ENCODE results near the gene LTBP4. TPM values are rescaled to one million over a fixed set of nuclear protein-coding genes. Genes with fewer than 3 reads are reported as not detected.

LTBP4 gene
- total RNA-seq, 1 experiment from 2014 or later = 20.3 TPM

- H3K4me3 Mint-ChIP-seq (ENCODE audit: low read depth, unreplicated experiment) = no peak overlapping the region
- no TSS peak for BruUV-seq (replicated peaks)
- intact Hi-C loops (cut with micrococcal nuclease; ENCODE audit: unreplicated experiment) = loop anchor here (10.0 kb wide), 1 partner anchor 106 kb away; the partner anchor contains the start of genes MIA and RAB4B
- peaks cover 7% of the 10 kb centered on the region for H3K4me1 Mint-ChIP-seq (ENCODE audit: low read depth, unreplicated experiment)
- H3K27ac Mint-ChIP-seq (ENCODE audit: unreplicated experiment) = no peak overlapping the region
- DNase-seq = no peak
- peaks cover 10% of the 10 kb centered on the region for H3K36me3 Mint-ChIP-seq (ENCODE audit: insufficient read depth, unreplicated experiment)
- CTCF ChIA-PET = no interaction called here
- no peak for TF ChIP-seq CTCF (IDR thresholded peaks at IDR 0.05; ENCODE audit: unreplicated experiment)
- H3K27me3 Mint-ChIP-seq (ENCODE audit: unreplicated experiment) = no peaks in the 10 kb centered on the region
- H3K9me3 Mint-ChIP-seq (ENCODE audit: low read depth, unreplicated experiment) = no peaks in the 10 kb centered on the region
Observed at GRCh38 chr19:40668991-40669614, 67.9 kb downstream of the LTBP4 start.

- no peak for DNase-seq
- intact Hi-C loops (cut with micrococcal nuclease; ENCODE audit: unreplicated experiment) = no loop called here
- no peaks in the 10 kb centered on the region for H3K27me3 Mint-ChIP-seq (ENCODE audit: unreplicated experiment)
- TF ChIP-seq CTCF (IDR thresholded peaks at IDR 0.05; ENCODE audit: unreplicated experiment) = no peak
- peaks cover 5% of the 10 kb centered on the region for H3K36me3 Mint-ChIP-seq (ENCODE audit: insufficient read depth, unreplicated experiment)
- H3K9me3 Mint-ChIP-seq (ENCODE audit: low read depth, unreplicated experiment) = no peaks in the 10 kb centered on the region
- no TSS peak for BruUV-seq (replicated peaks)
- peaks cover 6% of the 10 kb centered on the region for H3K4me1 Mint-ChIP-seq (ENCODE audit: low read depth, unreplicated experiment)
- no peak overlapping the region for H3K27ac Mint-ChIP-seq (ENCODE audit: unreplicated experiment)
- no peak overlapping the region for H3K4me3 Mint-ChIP-seq (ENCODE audit: low read depth, unreplicated experiment)
- CTCF ChIA-PET = no interaction called here
Observed at GRCh38 chr19:40671404-40671803, 70.2 kb downstream of the LTBP4 start.

GRCh38 chr19:40672038-40672437, 70.9 kb downstream of the LTBP4 start:
- CTCF ChIA-PET = no interaction called here
- no TSS peak for BruUV-seq (replicated peaks)
- Mint-ChIP-seq H3K4me1 (ENCODE audit: low read depth, unreplicated experiment) (no peaks in the 10 kb centered on the region), H3K27me3 (ENCODE audit: unreplicated experiment) (no peaks in the 10 kb centered on the region), H3K9me3 (ENCODE audit: low read depth, unreplicated experiment) (no peaks in the 10 kb centered on the region), H3K36me3 (ENCODE audit: insufficient read depth, unreplicated experiment) (peaks cover 6% of the 10 kb centered on the region), H3K27ac (ENCODE audit: unreplicated experiment) (no peak overlapping the region), H3K4me3 (ENCODE audit: low read depth, unreplicated experiment) (no peak overlapping the region)
- intact Hi-C loops (cut with micrococcal nuclease; ENCODE audit: unreplicated experiment) = no loop called here
- no peak for TF ChIP-seq CTCF (IDR thresholded peaks at IDR 0.05; ENCODE audit: unreplicated experiment)
- no peak for DNase-seq

- intact Hi-C loops (cut with micrococcal nuclease; ENCODE audit: unreplicated experiment) = no loop called here
- CTCF ChIA-PET = no interaction called here
- no TSS peak for BruUV-seq (replicated peaks)
Observed at GRCh38 chr19:40672573-40673299, 71.6 kb downstream of the LTBP4 start.

More at GRCh38 chr19:40672573-40673299, 71.6 kb downstream of the LTBP4 start:
- Mint-ChIP-seq H3K27ac (ENCODE audit: unreplicated experiment) (no peak overlapping the region), H3K4me1 (ENCODE audit: low read depth, unreplicated experiment) (no peaks in the 10 kb centered on the region), H3K36me3 (ENCODE audit: insufficient read depth, unreplicated experiment) (peaks cover 6% of the 10 kb centered on the region), H3K9me3 (ENCODE audit: low read depth, unreplicated experiment) (no peaks in the 10 kb centered on the region), H3K4me3 (ENCODE audit: low read depth, unreplicated experiment) (no peak overlapping the region), H3K27me3 (ENCODE audit: unreplicated experiment) (no peaks in the 10 kb centered on the region)
- no peak for DNase-seq
- TF ChIP-seq CTCF (IDR thresholded peaks at IDR 0.05; ENCODE audit: unreplicated experiment) = no peak
